ENCODE measurements around the gene NUP153.
"Not testable (repeated sequence)": the region's sequence is repeated elsewhere in the genome, so short reads cannot be mapped to it uniquely, and the experiment has no call there.

The NUP153 gene

DNA sequence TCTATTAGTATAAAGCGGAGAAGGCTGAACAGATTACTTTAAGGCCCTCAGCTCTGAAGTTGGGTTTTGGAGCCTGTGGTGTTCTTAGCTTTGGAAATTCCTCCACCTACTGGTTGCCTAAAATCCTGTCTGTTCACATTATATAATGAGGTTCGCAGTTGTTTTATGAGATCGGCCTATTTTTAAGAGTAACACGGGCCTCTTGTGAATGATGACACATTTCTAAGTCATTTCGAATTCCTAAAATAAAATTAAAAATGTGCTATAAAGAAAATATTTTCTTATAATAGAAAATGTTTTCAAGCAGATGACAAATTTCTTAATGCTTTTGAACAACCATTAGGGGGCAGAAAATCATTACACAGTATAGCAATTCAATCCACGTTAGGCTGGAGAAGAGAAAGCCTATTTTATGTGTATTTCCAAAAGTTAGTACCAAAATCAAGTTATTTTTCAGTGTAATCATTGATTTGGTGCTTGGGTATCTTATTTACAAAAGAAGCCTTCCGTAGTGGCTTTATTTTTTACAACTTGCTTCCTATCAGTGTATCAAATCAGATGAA, 122.4 kb downstream of the NUP153 start:
- peak overlapping the region; percentile 63 for H3K27ac ChIP-seq (ENCODE audit: low read depth, low read length, severe bottlenecking)
- H3K4me3 ChIP-seq (ENCODE audit: extremely low read depth, insufficient read depth, low read length, poor library complexity, severe bottlenecking): peak overlapping the region; percentile 6
- 70% methylated on average over 2 of the region's 7 CpGs; no CpG with 5 or more reads in 1 of the 2 experiments for WGBS, 2 experiments (ENCODE audit: insufficient coverage in 2 of 2)

DNA sequence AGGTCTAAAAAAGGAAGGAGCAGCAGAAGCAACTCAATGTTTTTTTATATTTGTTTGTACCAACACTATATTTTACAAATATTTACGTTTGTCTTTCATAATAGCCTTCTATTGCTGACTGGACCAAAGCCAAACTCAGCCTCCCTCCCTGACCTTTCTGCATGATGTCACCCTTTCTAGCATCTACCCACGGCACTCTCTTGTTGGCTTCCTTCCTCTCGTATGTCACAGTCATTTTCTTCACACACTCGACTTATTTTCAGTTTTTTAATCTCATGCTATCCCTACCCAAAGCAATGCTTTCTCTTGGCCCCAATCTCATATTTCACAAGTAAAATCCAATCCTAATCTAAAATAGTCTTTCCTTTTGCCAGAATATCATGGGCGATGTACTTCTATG, 122.9 kb downstream of the NUP153 start:
- no peak overlapping the region for H3K4me3 ChIP-seq (ENCODE audit: extremely low read depth, insufficient read depth, low read length, poor library complexity, severe bottlenecking)
- WGBS, 2 experiments (ENCODE audit: insufficient coverage in 2 of 2): 72 to 75% methylated on average over 4 of the region's 5 CpGs
- H3K4me1 ChIP-seq (ENCODE audit: control insufficient read depth, insufficient read depth, low read length, poor library complexity, severe bottlenecking): no peaks in the 10 kb centered on the region
- H3K27ac ChIP-seq (ENCODE audit: low read depth, low read length, severe bottlenecking): peak overlapping the region; percentile 63
- peaks cover 4% of the 10 kb centered on the region for H3K9me3 ChIP-seq (ENCODE audit: control insufficient read depth, low read length)
- no peaks in the 10 kb centered on the region for H3K36me3 ChIP-seq (ENCODE audit: control insufficient read depth, insufficient read depth, low read length)

More for the DNA sequence above, 122.4 kb downstream of the NUP153 start:
- no peaks in the 10 kb centered on the region for H3K4me1 ChIP-seq (ENCODE audit: control insufficient read depth, insufficient read depth, low read length, poor library complexity, severe bottlenecking)
- H3K36me3 ChIP-seq (ENCODE audit: control insufficient read depth, insufficient read depth, low read length): no peaks in the 10 kb centered on the region
- peaks cover 4% of the 10 kb centered on the region for H3K9me3 ChIP-seq (ENCODE audit: control insufficient read depth, low read length)

DNA sequence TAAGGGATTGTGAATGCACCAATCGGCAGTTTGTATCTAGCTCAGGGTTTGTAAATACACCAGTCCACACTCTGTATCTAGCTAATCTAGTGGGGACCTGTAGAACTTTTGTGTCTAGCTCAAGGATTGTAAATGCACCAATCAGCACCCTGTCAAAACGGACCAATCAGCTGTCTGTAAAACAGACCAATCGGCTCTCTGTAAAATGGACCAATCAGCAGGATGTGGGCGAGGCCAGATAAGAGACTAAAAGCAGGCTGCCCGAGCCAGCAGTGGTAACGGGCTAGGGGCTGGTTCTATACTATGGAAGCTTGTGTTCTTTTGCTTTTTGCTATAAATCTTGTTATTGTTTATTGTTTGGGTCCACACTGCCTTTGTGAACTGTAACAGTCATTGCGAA, 125.4 kb downstream of the NUP153 start:
- H3K27ac ChIP-seq (ENCODE audit: low read depth, low read length, severe bottlenecking); H3K36me3 ChIP-seq (ENCODE audit: control insufficient read depth, insufficient read depth, low read length); H3K4me3 ChIP-seq (ENCODE audit: extremely low read depth, insufficient read depth, low read length, poor library complexity, severe bottlenecking); H3K4me1 ChIP-seq (ENCODE audit: control insufficient read depth, insufficient read depth, low read length, poor library complexity, severe bottlenecking): not testable (repeated sequence)
- WGBS, 2 experiments (ENCODE audit: insufficient coverage in 2 of 2): 98 to 100% methylated on average over 4 to 6 of the region's 7 CpGs
- H3K9me3 ChIP-seq (ENCODE audit: control insufficient read depth, low read length): peaks cover 11% of the 10 kb centered on the region

DNA sequence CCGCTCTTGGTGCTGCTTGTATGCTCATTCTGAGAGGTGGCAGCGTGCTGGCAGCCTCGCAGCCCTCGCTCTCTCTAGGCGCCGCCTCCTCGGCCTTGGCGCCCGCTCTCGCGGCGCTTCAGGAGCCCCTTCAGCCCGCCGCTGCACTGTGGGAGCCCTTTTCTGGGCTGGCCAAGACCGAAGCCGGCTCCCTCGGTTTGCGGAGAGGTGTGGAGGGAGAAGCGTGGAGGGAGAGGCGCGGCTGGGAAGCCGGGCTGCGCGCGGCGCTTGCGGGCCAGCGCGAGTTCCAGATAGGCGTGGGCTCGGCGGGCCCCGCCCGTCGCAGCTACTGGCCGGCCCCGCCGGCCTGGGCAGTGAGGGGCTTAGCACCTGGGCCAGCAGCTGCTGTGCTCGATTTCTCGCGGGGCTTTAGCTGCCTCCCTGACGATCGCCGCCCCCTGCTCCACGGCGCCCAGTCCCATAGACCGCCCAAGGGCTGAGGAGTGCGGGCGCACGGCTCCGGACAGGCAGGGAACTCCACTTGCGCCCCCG, 126.1 kb downstream of the NUP153 start:
- H3K36me3 ChIP-seq (ENCODE audit: control insufficient read depth, insufficient read depth, low read length): no peaks in the 10 kb centered on the region
- no peaks in the 10 kb centered on the region for H3K4me1 ChIP-seq (ENCODE audit: control insufficient read depth, insufficient read depth, low read length, poor library complexity, severe bottlenecking)
- H3K9me3 ChIP-seq (ENCODE audit: control insufficient read depth, low read length): peaks cover 14% of the 10 kb centered on the region
- WGBS, 2 experiments (ENCODE audit: insufficient coverage in 2 of 2): 74 to 77% methylated on average over 31 to 40 of the region's 53 CpGs
- no peak overlapping the region for H3K27ac ChIP-seq (ENCODE audit: low read depth, low read length, severe bottlenecking)
- peak overlapping the region; percentile 18 for H3K4me3 ChIP-seq (ENCODE audit: extremely low read depth, insufficient read depth, low read length, poor library complexity, severe bottlenecking)

DNA sequence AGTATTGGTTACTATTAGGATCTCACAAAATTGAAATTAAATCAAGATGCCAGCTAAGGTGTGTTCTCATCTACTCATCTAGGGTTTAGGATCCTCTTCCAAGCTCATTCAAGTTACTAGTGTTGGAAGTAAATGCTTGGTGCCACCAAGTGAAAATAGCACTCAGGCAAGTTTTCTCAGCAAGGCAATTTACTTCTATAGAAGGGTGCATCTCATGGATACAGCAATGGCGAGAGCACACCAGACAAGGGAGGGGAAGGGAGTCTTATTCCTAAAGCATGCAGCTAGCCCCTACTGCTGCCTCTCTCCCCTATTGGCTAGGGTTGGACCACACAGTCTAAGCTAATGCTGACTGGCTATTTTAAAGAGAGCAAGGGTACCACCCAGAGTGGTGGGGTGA, 129.7 kb downstream of the NUP153 start:
- H3K4me1 ChIP-seq (ENCODE audit: control insufficient read depth, insufficient read depth, low read length, poor library complexity, severe bottlenecking): no peaks in the 10 kb centered on the region
- H3K9me3 ChIP-seq (ENCODE audit: control insufficient read depth, low read length): peaks cover 14% of the 10 kb centered on the region
- no peak overlapping the region for H3K27ac ChIP-seq (ENCODE audit: low read depth, low read length, severe bottlenecking)
- no peak overlapping the region for H3K4me3 ChIP-seq (ENCODE audit: extremely low read depth, insufficient read depth, low read length, poor library complexity, severe bottlenecking)
- 100% methylated on average over 1 of the region's 1 CpG; no CpG with 5 or more reads in 1 of the 2 experiments for WGBS, 2 experiments (ENCODE audit: insufficient coverage in 2 of 2)
- no peaks in the 10 kb centered on the region for H3K36me3 ChIP-seq (ENCODE audit: control insufficient read depth, insufficient read depth, low read length)

DNA sequence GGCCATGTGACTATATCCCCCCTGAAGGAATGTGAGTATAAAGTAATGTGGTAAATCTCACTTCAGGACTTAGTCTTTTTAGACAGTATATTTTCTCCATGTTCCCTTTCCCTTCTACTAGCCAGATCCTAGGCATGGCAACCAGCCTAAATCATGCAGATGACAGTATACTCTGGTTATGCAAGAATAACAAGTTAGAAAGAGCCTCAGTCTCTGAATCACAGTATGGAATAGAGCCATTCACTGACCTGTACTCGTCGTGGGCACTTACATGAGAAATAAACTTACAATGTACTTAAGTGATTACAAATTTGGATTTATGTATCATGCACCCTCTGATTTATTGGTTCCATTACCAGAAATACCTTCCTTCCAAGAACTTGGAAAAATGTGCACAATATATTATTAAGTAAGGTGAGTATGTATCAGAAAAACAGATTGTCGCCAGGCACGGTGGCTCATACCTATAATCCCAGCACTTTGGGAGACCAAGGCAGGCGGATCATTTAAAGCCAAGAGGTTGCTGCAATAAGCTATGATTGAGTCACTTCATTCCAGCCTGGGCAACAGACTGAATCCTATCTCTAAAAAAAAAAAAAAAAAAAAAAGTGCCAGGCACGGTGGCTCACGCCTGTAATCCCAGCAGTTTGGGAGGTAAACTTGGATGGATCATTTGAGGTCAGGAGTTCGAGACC, 131.7 kb downstream of the NUP153 start:
- WGBS, 2 experiments (ENCODE audit: insufficient coverage in 2 of 2): 88 to 94% methylated on average over 4 of the region's 8 CpGs
- H3K4me3 ChIP-seq (ENCODE audit: extremely low read depth, insufficient read depth, low read length, poor library complexity, severe bottlenecking): no peak overlapping the region
- H3K27ac ChIP-seq (ENCODE audit: low read depth, low read length, severe bottlenecking): no peak overlapping the region
- H3K36me3 ChIP-seq (ENCODE audit: control insufficient read depth, insufficient read depth, low read length): no peaks in the 10 kb centered on the region
- peaks cover 10% of the 10 kb centered on the region for H3K9me3 ChIP-seq (ENCODE audit: control insufficient read depth, low read length)
- H3K4me1 ChIP-seq (ENCODE audit: control insufficient read depth, insufficient read depth, low read length, poor library complexity, severe bottlenecking): no peaks in the 10 kb centered on the region

DNA sequence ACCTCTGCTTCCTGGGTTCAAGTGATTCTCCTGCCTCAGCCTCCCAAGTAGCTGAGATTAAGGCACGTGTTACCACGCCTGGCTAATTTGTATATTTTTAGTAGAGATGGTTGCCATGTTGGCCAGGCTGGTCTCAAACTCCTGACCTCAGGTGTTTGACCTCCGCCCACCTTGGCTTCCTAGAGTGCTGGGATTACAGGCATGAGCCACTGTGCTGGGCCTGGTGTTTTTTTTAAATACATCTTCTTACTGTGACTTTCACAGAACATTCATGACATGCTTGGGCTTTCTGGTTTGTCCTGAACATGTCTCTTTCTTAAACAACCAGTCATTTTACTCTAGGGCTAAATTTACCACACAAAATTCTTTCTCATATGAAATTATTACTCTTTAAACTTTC, 141.3 kb downstream of the NUP153 start:
- peaks cover 10% of the 10 kb centered on the region for H3K9me3 ChIP-seq (ENCODE audit: control insufficient read depth, low read length)

More for the DNA sequence above, 141.3 kb downstream of the NUP153 start:
- H3K36me3 ChIP-seq (ENCODE audit: control insufficient read depth, insufficient read depth, low read length): no peaks in the 10 kb centered on the region
- no peak overlapping the region for H3K27ac ChIP-seq (ENCODE audit: low read depth, low read length, severe bottlenecking)
- WGBS, 2 experiments (ENCODE audit: insufficient coverage in 2 of 2): 50 to 89% methylated on average over 1 to 3 of the region's 3 CpGs
- H3K4me3 ChIP-seq (ENCODE audit: extremely low read depth, insufficient read depth, low read length, poor library complexity, severe bottlenecking): no peak overlapping the region
- H3K4me1 ChIP-seq (ENCODE audit: control insufficient read depth, insufficient read depth, low read length, poor library complexity, severe bottlenecking): no peaks in the 10 kb centered on the region
